DND-41 (cell line): Measurements from ENCODE around the gene ZNF578.
"Not testable (repeated sequence)": the region's sequence is repeated elsewhere in the genome, so short reads cannot be mapped to it uniquely, and the experiment has no call there.

Experiments
- ATAC-seq: fragments of 200-7000 bp; cut with Tn5 transposase; 3 replicates; pipeline ENCODE4 v1.9.1; 2021; ENCODE audit warnings: low read depth; ENCODE audit not compliant: insufficient read depth
- DNase-seq: peaks from one replicate; pipeline ENCODE4 v3.0.0-alpha.2; 2020
- H2AFZ ChIP-seq: 2 replicates; pipeline ENCODE4 v1.6.0; 2012; ENCODE audit warnings: low read depth, low read length
- H3K27ac ChIP-seq: 2 replicates; pipeline ENCODE4 v1.5.1; 2012; ENCODE audit warnings: low read length, inconsistent platforms
- H3K27me3 ChIP-seq: fragments of 200-600 bp; sonication (generic); 2 replicates; pipeline ENCODE4 v1.6.0; 2012; ENCODE audit warnings: low read length, mild to moderate bottlenecking, inconsistent platforms; ENCODE audit not compliant: insufficient read depth, poor library complexity
- H3K36me3 ChIP-seq: 2 replicates; pipeline ENCODE4 v1.5.1; 2012; ENCODE audit warnings: low read length, inconsistent platforms; ENCODE audit not compliant: insufficient read depth
- H3K4me1 ChIP-seq: 2 replicates; pipeline ENCODE4 v1.5.1; 2012; ENCODE audit warnings: mild to moderate bottlenecking, low read length; ENCODE audit not compliant: insufficient read depth
- H3K4me2 ChIP-seq: 2 replicates; pipeline ENCODE4 v1.6.0; 2012; ENCODE audit warnings: mild to moderate bottlenecking, moderate library complexity, low read length, inconsistent platforms; ENCODE audit not compliant: insufficient read depth
- H3K4me3 ChIP-seq, 2 experiments: fragments of 200-600 bp in 1 of 2; shearing (Covaris generic) in 1 of 2; 2 replicates each; pipeline ENCODE4 v1.5.1; 2012 to 2016; ENCODE audit warnings: inconsistent platforms in 2 of 2, low read length in 2 of 2, mild to moderate bottlenecking in 2 of 2, low read depth in 1 of 2, moderate library complexity in 1 of 2
- H3K79me2 ChIP-seq: 2 replicates; pipeline ENCODE4 v1.6.0; 2012; ENCODE audit warnings: low read length, inconsistent platforms; ENCODE audit not compliant: insufficient read depth
- H3K9ac ChIP-seq: 2 replicates; pipeline ENCODE4 v1.6.0; 2012; ENCODE audit warnings: low read depth, mild to moderate bottlenecking, inconsistent platforms, low read length, moderate library complexity
- H3K9me3 ChIP-seq: 2 replicates; pipeline ENCODE4 v1.5.1; 2012; ENCODE audit warnings: low read length, moderate library complexity, mild to moderate bottlenecking, inconsistent platforms; ENCODE audit not compliant: insufficient read depth, severe bottlenecking
- H4K20me1 ChIP-seq: 2 replicates; pipeline ENCODE4 v1.6.0; 2012; ENCODE audit warnings: low read length; ENCODE audit not compliant: insufficient read depth
- CTCF ChIP-seq: IDR thresholded peaks from 2 replicates; pipeline ENCODE4 v1.5.1; 2012; ENCODE audit warnings: borderline replicate concordance, low read length, moderate library complexity, mild to moderate bottlenecking; ENCODE audit not compliant: poor library complexity, severe bottlenecking; ENCODE audit errors: extremely low read depth
- EZH2 ChIP-seq: IDR thresholded peaks from 3 replicates; pipeline ENCODE4 v1.6.1; 2012; ENCODE audit warnings: borderline replicate concordance, low read depth, mild to moderate bottlenecking, moderate library complexity, low read length, inconsistent platforms; ENCODE audit not compliant: severe bottlenecking

ZNF578 gene

GRCh38 chr19:52498571-52498970 lies 45.2 kb downstream of the ZNF578 start:
- ATAC-seq (no peak), DNase-seq (no peak)
- Histone ChIP-seq H3K36me3 (peaks cover 9% of the 10 kb centered on the region; the same call in 1 of the 2 replicates), H2AFZ (no peak overlapping the region), H3K79me2 (peaks cover 6% of the 10 kb centered on the region), H3K27me3 (no peaks in the 10 kb centered on the region), H3K4me3 (no peak overlapping the region), H3K4me1 (peaks cover 5% of the 10 kb centered on the region), H3K27ac (no peak overlapping the region), H3K9ac (no peak overlapping the region), H4K20me1 (no peaks in the 10 kb centered on the region), H3K9me3 (no peaks in the 10 kb centered on the region), H3K4me2 (no peak overlapping the region)
- TF ChIP-seq EZH2 (no peak), CTCF (no peak)

GRCh38 chr19:52500474-52500873 lies 47.1 kb downstream of the ZNF578 start:
- not testable (repeated sequence) for H3K27ac ChIP-seq, H3K4me3 ChIP-seq, H3K4me1 ChIP-seq, H4K20me1 ChIP-seq, H2AFZ ChIP-seq, H3K4me2 ChIP-seq, DNase-seq, H3K27me3 ChIP-seq, H3K9ac ChIP-seq, ATAC-seq, H3K9me3 ChIP-seq, H3K79me2 ChIP-seq
- peaks cover 12% of the 10 kb centered on the region for H3K36me3 ChIP-seq

- not testable (repeated sequence) for H3K27me3 ChIP-seq, H2AFZ ChIP-seq, H3K4me2 ChIP-seq, H3K4me1 ChIP-seq, H3K9me3 ChIP-seq, ATAC-seq, H3K79me2 ChIP-seq, H3K9ac ChIP-seq, DNase-seq, H4K20me1 ChIP-seq, H3K4me3 ChIP-seq, H3K27ac ChIP-seq
- H3K36me3 ChIP-seq = peaks cover 17% of the 10 kb centered on the region
Observed at GRCh38 chr19:52500991-52501390, 47.6 kb downstream of the ZNF578 start.

- Histone ChIP-seq H3K4me1 (no peaks in the 10 kb centered on the region), H3K27me3 (no peaks in the 10 kb centered on the region), H3K36me3 (peaks cover 37% of the 10 kb centered on the region), H4K20me1 (no peaks in the 10 kb centered on the region), H3K9ac (no peak overlapping the region), H3K27ac (no peak overlapping the region), H3K4me2 (no peak overlapping the region), H2AFZ (no peak overlapping the region), H3K79me2 (no peaks in the 10 kb centered on the region), H3K4me3 (no peak overlapping the region), H3K9me3 (no peaks in the 10 kb centered on the region)
- DNase-seq = no peak
- ATAC-seq = no peak
- TF ChIP-seq EZH2 = no peak
- no peak for TF ChIP-seq CTCF
Observed at GRCh38 chr19:52507266-52507665, 53.9 kb downstream of the ZNF578 start.

GRCh38 chr19:52516191-52516590 lies 62.8 kb downstream of the ZNF578 start:
- DNase-seq (no peak), ATAC-seq (no peak; the same call in 2 of the 3 replicates)
- no peak overlapping the region for H3K4me3 ChIP-seq
- H2AFZ ChIP-seq = no peak overlapping the region
- H3K27ac ChIP-seq = no peak overlapping the region
- H3K4me1 ChIP-seq = no peaks in the 10 kb centered on the region
- no peaks in the 10 kb centered on the region for H3K79me2 ChIP-seq
- H3K9me3 ChIP-seq = no peaks in the 10 kb centered on the region
- H3K27me3 ChIP-seq = no peaks in the 10 kb centered on the region
- H3K4me2 ChIP-seq = no peak overlapping the region
- H3K36me3 ChIP-seq = peaks cover 8% of the 10 kb centered on the region
- no peaks in the 10 kb centered on the region for H4K20me1 ChIP-seq
- TF ChIP-seq CTCF = no peak
- TF ChIP-seq EZH2 = no peak
- no peak overlapping the region for H3K9ac ChIP-seq
